HG02884 (cell line): ENCODE results near the gene GSDMA.

Experiments
- ATAC-seq: cut with Tn5 transposase; IDR thresholded peaks from one replicate; pipeline ENCODE4 v1.9.1; 2021; ENCODE audit warnings: mild to moderate bottlenecking, moderate library complexity; ENCODE audit not compliant: unreplicated experiment

GSDMA gene, protein sequence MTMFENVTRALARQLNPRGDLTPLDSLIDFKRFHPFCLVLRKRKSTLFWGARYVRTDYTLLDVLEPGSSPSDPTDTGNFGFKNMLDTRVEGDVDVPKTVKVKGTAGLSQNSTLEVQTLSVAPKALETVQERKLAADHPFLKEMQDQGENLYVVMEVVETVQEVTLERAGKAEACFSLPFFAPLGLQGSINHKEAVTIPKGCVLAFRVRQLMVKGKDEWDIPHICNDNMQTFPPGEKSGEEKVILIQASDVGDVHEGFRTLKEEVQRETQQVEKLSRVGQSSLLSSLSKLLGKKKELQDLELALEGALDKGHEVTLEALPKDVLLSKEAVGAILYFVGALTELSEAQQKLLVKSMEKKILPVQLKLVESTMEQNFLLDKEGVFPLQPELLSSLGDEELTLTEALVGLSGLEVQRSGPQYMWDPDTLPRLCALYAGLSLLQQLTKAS

DNA sequence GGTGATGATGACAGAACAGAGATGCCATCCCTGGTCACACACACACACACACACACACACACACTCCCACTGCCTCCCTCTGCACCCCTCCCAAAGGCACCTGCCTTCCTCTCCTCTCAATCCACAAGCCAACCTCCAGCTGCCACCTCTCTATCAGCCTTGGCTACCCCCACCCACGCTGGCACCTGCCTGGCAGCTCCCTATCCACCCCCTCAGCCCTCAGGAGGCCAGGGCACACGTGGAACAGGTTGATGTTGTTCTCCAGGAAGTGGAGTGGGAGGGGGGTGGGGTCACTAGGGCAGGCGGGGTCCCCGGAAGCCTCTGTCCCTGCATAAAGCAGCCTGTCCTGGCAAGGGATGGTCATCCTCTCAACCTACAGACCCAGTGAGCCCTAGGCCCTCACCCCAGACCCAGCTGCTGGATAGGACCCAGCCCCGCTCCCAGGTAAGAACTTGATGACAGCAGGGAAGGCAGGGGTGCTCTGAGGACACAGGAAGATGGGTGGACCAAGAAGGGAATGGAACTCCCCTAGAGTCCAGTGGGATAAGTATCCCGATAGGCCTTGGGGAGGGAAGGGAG lies at the start of gene GSDMA:
Gene GSDMA (plus strand): TSS at position 363 of the 579 bp plus-strand sequence. CDS start 2,684 bp downstream, outside the sequence.
- ATAC-seq = no peak

DNA sequence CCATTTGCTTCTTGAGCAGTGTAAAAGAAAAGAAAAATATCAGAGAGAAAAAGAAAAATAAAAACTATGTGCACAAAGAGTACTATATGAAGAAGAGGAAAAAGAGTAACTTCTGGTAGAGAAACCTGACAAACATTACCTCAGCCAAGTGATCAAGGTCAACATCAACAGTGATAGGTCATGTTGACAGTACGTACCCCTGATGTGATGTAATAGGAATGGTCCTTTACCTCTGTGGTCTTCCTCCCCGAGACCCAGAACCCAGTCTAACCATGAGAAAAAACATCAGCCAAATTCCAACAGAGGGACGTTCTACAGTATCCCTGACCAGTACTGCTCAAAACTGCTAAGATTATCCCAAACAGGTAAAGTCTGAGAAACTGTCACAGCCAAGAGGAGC lies 48.8 kb upstream of the GSDMA start:
- no peak for ATAC-seq

DNA sequence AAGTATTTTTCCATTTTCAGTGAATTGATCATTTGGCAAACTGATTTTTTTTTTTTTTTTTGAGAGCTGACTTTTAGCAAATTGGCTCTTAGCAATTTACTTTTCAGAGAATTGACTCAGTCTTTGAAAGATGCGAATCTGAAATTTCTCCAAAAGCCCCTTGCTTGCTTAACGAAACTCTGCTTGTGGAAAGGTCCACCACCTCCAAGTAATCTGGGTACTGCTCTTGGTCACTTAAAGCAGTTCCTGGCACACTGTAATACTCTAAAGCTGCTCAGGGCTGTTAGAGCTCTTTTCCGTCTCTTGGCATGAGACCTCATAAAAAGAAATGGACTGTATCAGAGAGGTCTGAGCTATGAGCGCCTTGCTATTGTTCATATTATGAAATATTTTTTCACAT lies 47.2 kb upstream of the GSDMA start:
- no peak for ATAC-seq

DNA sequence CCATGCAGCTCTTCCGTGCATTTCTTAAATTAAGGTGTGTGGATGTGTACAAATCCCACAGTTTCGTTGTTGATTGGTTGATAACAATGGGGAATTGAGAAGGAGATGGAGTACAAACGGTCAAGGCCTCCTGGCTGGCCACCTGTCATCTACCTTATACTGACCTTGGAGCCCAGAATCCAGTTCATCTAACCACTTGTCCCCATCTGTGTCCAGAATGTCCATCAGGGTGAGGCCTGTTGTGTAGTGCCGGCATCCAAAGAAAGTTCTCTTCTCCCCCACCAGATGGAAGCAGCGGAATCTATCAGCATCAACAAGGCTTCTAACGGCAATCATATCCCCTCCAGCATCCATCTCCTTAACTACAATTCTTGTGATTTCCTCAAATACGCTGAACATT lies 45.9 kb upstream of the GSDMA start:
- ATAC-seq = no peak

DNA sequence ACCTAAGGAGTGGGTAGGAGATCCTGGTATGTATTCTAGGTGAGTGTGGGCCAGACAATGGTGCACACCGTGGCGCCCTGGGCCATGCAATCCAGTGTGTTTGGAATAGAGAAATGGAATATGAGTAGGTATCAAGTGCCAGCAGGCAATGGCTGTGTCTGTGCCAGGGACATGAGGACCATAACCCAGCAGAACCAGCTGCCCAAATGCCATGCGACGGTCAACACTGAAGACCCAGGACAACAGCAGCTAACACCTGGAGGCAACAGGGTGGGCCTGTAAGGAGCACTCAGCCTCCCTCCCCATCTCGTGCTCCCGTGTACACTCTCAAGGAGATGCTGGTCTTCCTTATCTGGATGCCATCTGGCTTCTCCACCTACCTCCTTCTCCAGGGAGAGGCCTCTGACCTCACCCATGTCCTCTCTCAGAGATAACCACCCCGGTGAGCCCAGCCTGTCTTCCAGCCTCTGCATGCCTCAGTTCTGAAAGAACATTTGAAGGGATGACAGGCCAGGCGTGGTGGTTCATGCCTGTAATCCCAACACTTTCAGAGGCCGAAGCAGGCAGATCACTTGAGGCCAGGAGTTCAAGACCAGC lies 43.6 kb upstream of the GSDMA start:
- ATAC-seq = no peak

DNA sequence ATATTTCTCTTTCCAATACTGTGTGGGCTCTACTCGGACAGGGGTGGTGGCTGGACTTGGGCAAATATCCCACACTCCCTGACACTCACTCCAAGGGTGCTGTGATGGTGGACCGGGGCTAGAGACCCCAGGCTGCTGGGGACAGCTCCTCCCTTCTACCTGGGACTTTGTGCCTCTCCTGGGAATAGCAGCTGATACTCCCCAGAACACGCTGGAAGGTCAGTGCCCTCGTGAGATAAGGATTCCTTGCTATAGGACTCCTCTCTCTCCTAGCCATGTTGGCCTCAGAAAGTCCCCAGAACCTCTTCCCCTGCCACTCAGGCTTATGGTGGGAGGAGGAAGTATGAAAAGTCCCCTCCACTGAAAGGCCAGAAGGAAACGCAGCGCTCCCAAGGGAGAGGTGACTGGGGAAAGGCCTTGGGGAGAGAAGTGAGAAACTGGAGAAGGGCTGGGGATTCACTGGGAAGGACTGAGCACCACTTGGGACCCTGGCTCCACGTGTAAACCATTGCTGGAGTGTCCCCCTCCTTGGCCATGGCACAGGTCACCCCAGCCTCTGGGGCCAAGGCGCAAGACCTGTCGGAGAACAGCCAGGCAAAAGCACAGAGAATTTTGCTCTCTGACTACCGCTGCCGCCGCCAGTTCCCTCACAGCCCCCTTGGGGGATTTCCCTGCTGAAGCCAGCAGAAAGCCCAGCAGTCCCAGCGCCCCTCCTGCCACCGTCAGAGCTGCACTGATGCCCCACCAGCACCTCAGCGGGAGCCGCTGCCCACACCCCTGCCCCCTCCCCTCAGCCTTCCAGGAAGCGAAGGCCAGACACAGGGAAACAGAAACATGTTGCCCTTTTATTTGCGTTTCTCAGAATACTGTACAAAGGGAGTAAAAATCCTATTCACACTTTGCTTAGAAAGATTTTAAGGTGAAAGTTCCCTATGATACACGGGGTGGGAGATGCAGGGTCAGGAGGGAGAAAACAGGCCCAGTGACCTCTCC lies 42.3 kb upstream of the GSDMA start:
- no peak for ATAC-seq

DNA sequence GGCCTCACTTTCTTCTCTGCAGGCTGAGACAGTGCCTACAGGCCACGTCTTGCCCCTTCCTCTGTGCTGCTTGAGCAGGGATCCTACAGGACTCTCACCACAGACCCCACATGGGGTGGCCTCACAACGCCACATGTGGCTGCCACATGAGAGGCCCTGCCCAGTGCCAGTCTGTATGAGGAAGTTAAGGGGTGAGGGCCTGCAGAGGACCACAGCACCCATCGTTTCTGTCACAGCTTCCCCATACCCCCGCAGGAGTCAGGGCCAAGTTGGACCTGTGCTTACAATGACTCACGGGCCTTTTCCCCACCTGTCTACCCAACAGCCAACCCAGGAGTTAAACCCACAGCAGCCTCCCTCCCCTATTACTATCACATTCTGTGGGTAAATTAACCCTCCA lies 41.5 kb upstream of the GSDMA start:
- no peak for ATAC-seq

DNA sequence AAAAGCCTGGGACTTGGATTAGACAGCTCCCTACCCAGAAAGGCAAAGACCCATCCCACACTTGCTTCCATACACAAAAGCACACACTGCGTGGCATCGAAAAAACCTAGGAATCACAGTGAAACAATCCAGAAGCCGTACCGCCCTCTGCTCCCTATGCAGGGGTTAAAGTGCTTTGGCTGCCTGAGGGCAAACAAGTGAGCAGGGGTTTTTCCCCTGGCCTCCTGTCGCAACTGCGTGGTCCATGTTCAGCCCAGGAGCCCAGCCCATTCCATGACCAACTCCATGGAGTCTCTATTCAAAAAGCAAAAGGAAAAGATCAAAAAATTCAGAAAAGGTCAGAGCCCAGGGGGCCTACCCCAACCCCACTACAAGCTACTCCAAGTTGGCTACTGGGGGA lies 40.8 kb upstream of the GSDMA start:
- no peak for ATAC-seq

DNA sequence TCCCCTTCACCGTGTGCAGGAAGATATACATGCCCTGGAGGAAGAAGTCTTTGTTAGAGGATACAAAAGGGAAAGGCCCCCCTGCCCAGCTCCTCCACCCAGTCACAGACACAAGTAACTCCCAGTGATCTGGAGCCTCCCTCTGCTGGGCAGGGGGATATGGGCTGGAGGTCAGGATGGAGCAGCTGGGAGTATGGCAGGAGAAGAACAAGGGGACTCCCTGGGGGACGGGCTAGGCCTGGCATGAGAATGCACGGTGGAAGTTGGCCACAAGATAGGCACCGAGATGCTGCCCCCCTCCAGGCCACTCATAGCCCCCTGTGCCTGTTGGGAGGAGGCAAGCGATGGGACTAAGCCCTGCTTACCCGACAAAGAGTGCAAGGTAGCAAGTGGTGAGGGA lies 39.6 kb upstream of the GSDMA start:
- ATAC-seq = no peak

DNA sequence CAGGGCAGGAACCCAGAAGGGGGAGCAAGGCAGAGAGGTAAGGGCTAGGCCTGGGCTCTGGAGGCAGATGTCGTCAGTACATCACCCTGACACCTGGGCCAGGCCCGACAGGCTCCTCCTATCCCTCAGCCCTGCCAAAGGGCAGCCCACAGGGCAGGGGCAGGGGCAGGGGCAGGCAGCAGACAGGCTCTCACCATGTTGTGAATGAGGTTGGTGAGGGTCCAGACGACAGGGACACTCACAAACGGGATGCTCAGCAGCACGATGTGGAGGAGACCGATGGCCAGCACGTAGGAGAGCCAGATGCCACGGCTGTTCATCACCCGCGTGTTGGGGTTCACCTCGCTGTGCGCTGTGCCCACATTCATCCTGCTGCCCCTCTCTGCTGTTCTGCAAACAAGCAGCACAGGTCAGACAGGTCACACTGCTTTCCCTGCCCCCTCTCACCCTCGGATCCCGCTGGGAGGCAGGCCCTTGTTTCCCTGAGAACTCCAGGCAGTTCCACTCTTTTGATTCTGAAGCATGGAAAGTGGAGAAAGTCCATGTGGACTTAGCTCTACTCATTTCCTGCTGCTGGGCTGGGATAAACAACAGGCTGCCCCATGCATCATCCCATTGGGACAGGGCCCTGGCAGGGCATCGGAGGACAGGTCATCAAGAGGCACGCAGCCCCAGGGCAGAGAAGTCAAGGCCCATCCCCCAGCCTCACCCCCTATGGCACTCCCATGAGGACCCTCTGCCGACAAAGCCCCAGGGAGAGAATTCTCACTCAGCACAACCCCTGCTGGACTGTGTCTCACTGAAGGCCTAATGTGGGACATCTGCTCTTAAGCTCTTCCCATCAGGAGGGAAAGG lies 38.7 kb upstream of the GSDMA start:
- no peak for ATAC-seq

DNA sequence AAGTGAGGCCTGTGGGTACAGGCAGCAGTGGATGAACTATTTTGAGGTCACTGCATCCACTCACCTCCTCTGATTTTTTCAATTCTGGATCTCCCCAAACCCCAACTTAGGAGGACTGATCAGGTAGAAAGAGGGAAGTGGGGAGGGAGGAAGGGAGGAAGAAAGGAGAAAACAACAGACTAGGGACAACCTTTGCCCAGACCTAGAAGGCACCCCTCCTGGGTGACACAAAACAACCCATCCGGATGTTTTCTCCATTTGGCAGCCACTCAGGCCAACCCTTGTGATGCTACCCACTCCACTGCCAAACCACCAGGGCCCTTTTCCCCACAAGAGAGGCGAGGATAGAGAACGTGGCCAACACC lies 38.1 kb upstream of the GSDMA start:
- ATAC-seq = no peak

DNA sequence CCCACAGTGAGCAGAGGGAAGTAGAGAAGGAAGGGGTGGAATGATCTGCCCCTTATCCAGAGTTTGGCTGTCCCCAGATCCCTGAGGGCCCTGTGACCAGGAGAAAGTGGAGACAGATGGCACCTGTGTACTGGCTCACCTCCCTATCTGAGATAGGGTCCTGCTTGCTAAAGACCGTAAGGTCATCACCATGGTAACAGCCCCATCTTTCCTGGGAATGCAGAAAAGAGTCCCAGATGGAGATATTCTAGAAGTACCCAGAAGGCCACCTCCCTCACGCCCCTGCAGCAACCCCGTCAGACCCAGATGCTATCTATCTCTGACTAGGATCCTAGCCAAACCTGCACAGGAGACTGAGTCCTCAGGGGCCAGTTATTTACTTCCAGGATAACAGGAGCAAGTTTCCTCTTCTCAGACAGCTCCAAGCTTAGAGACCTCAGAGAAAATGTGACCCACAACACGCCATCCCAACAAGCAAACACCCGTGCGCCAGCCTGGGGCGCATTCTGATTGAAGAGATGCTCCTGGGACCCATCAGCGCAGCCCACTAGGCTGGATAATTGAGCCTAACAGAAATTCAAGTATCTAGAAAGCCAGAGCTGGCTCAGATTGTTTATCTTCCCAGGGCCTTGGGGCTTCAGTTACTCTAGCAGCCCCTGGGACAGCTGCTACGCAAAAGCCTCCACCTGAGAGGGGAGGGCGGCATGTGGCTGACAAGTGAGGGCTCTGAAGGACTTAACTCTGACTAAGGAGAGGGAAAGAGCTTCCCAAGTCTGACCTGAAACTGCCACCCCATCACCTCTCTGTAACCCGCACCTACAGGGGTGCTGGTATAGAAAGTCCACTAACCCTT lies 37.3 kb upstream of the GSDMA start:
- no peak for ATAC-seq

DNA sequence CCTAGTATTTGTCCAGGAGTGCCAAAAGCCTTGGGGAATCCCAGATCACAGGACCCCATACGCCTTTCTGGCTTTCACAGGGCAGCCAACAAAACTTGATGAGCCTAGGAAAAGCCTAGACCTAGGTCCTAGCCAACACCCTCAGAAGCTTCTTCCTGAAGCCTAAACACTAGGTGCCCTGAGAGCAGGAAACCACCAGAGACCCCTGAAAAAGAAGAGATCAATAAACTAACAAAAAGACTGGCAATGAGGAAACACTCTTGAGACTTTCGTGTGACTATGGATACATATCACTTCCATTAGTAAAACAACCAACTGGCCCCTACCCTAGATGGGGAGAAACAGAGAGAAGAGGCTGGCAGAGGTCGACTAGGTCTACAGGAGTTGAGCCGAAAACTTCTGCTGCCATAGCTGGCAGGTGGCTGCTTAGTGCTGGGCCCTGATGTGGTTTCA lies 36.6 kb upstream of the GSDMA start:
- no peak for ATAC-seq

DNA sequence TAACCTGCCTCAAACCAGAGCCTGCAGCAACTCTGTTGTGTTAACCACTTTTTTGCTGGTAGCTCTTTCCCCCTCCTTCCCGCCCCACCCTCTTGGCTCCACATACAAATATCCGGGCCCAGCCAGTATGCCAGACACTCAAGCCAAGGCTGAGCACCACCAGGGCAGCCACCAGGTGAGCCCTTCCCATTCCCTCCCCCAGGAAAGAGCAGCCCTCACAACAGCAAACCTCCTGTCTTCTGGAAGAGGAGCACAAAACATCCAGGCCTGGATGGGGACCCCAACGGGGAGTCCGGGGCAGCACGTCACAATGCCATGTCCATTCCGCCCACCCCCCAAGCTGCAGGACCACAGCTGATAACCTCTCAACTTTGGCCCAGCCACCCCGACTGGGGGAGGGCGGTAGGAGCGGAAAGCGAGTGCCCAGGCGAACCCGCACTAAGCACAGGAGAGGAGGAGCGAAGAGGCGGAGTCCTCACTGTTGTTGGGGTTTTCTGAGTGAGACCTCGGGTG lies 36.2 kb upstream of the GSDMA start:
- no peak for ATAC-seq

DNA sequence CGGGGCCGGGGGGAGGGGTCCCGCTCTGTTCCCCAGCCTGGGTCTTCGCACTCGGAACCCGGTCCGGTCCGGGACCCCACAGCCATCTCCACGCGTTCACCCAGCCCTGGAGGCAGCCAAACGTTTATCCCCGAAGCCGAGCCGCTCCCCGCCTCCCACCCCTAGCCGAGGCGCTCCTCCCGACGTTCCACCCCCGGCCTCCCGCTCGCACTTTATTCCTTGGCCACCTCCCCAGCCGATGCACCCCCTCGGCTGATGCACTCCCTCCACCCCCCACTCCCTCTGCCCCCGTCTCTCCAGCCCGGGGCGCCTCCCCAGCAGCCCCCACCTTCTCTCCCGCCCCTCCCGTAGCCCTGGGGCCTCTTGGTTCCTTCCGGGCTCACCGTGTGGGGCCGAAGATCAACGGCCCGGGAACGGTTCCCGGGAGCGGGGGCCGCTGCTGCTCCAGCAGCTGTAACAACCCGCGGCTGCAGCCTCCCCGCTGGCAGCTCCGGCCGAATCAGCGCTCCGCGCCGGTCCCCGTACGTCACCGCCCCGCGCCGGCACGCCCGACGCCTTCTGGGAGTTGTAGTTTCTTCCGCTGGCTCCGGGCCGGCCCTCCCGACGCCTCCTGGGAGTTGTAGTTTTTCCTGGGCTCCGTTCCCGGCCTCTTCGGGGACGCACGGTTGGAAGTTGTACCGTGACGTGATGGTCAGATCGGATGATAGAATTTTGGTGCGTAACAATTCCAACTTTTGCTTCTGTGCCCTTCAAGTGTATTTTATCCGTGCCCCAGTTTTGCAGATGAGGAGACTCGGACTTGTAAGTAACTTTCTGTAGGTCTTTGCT lies 35.5 kb upstream of the GSDMA start, which contains the start of the genes LRRC3C and ORMDL3:
Gene LRRC3C (plus strand): TSS at position 632 of the 828 bp plus-strand sequence. CDS start 13,792 bp downstream, outside the sequence.
Gene ORMDL3 (minus strand): TSS at position 501 of the 828 bp plus-strand sequence. CDS start 3,398 bp downstream, outside the sequence.
- peak; percentile 76 for ATAC-seq

DNA sequence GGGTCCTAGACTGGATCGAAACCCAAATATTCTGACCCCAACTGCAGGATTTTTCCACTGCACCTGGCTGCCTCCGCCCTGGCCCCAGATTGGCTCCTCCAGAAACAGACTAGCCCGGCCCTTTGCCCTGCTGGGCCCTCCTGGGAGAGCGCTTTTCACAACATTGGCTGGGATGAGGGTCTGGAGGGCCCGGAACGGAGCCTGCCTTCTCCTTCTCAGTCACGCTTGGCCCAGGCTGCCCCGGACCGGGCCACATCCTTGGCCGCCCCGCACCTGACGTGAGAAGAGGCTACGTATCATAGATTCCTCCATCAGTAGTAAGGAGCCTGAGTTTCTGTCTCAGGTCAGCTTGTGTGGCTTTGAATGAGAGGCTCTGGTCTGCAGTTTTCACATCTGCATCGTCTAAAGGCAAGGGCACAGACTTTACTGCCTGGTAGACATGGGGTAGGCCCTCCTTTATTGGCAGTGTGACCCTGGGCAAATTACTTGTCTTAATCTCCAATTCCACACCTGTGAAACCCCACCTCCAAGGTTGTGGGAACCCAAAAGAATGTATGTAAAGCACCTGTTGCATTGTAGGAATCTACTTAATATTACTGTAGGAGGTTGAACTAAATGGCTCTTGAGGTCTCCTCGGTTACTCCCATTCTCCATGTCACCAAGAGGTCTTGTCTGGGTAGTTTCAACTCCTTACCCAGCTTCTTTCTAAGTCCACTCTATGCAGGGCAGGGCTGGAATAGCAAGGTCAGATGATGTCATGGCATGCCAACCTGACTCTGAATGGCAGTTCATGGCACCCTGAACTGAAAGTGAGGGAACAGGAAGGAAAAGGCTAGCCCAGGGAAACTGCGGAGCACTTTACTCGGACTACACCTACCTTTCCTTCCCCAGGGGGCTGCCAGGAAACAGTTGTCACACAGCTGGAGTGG lies 34.6 kb upstream of the GSDMA start:
- peak; percentile 4 for ATAC-seq
